Skeletal muscle cell (primary cell): ENCODE data around the gene SH3RF3.

Source experiments
- DNase-seq: peaks from one replicate; pipeline ENCODE4 v3.0.0-alpha.2; 2010; ENCODE audit warnings: low read depth
- H3K4me3 ChIP-seq: 2 replicates; pipeline ENCODE4 v1.5.1; 2011; ENCODE audit warnings: low read depth, mild to moderate bottlenecking, control low read depth, low read length, moderate library complexity

SH3RF3 gene

DNA sequence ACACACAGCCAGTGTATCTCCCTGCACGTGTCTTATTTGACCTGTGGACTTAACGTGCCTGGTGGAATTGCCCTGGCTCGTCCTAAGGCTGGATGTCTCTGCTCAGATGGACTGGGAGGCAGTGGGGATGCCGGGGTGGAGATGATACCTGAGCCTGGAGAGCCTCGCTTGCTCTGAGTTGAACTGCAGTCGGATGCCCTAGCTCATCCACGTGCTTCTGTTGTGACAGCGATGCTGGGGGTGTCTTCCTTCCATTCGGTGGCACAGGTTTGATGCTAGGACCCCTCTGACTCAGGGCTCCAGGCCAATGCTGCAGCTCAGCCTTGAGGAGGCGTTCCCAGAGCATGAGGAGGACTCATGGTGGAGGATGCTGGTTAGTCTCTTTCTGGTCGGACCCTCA, 117.6 kb downstream of the SH3RF3 start:
- H3K4me3 ChIP-seq, result no peak overlapping the region
- DNase-seq, result no peak

- DNase-seq, result no peak
Observed at GRCh38 chr2:109247340-109247739, 118.3 kb downstream of the SH3RF3 start.

GRCh38 chr2:109247812-109248211, 118.8 kb downstream of the SH3RF3 start:
- DNase-seq, result no peak

More at GRCh38 chr2:109247340-109247739, 118.3 kb downstream of the SH3RF3 start:
- H3K4me3 ChIP-seq, result no peak overlapping the region

DNA sequence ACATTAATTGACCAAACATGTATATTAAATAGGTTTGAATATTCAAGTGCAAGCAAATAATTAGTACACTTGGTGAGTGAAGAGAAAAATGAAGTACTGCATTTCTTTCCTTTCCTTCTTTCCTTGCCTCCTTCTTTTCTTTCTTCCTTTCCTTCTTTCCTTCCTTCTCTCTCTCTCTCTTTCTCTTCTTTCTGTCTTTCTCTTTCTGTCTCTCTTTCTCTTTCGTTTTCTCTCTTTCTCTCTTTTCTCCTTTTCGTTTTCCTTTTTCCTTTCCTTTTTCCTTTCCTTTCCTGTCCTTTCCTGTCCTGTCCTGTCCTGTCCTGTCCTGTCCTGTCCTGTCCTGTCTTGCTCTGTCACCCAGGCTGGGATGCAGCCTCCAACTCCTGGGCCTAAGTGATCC, 119.6 kb downstream of the SH3RF3 start:
- H3K4me3 ChIP-seq, result no peak overlapping the region
- DNase-seq, result no peak

More at GRCh38 chr2:109247812-109248211, 118.8 kb downstream of the SH3RF3 start:
- H3K4me3 ChIP-seq, result no peak overlapping the region

- no peak overlapping the region for H3K4me3 ChIP-seq
- DNase-seq, result no peak
Observed at GRCh38 chr2:109253217-109253616, 124.2 kb downstream of the SH3RF3 start.

DNA sequence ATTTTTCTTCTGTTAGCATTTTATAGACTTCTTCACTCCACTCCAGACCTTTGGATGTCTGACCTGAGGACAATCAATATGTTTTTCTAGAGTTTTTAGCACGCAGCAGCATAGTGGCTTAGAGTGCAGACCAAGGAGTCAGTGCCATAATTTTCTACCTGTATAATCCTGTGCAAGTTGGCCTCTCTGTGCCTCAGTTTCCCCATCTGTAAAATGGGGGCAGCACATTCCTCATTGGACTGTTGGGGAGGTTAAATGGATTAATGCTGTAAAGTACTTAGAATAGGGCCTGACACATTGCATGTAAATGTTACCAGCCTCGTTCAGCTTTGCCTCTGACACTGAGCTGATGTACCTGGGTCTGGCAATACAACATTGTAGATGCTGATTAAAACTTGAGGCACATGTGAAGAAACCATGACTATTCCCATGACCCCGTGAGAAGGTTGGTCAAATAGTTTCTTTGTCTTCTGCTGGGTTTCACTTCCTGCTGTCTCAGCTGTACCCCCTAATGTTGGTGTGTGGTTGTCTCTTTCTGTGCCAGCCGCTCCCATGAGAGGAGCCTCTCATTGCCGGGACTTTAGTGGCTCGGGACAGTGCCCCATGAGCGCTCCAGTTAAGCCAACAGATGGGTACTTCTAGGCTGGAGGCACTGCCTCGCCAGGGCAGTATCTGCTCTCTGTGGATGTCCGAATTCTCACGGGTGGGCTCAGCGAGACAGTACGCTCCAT, 125.3 kb downstream of the SH3RF3 start:
- no peak overlapping the region for H3K4me3 ChIP-seq
- DNase-seq, result no peak

DNA sequence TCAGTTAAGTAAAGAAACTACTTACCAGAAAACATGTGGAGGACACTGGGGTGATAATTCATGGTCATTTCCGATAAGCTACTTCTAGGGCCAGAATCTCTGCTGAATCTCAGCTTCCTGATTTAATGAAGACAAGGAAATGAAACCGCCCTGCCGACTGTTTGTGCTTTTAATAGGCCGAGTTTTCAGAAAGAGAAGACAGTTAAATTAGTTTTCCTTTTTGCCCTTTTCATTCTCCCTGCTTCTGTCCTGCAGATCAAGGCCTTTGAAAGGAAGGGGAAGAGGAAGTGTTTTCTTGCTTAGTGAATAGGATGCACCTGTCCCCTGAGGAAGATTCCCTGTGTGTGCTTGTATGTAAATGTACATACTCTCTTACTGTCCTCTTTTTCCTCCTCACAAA, 126.6 kb downstream of the SH3RF3 start:
- no peak for DNase-seq
- H3K4me3 ChIP-seq, result no peak overlapping the region

DNA sequence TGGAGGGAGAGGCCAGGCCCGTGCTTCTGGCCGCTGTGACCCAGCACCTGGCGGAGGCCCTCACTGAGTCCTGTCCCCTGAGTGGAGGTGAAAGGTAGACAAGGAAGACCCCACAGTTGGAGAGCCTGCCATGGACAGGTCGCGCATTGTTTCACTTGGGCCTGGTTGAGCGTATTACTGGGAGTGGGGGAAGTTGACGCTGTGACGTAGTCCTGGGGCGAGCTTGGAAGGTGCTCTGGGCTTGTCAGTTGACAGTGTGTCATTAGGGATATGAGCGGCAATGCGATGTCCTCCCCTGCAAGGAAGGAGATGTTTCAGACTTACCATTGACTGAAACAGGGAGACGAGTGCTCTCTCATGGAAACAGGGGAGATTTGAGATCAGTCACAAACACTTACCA, 127.1 kb downstream of the SH3RF3 start:
- no peak for DNase-seq
- H3K4me3 ChIP-seq, result no peak overlapping the region

DNA sequence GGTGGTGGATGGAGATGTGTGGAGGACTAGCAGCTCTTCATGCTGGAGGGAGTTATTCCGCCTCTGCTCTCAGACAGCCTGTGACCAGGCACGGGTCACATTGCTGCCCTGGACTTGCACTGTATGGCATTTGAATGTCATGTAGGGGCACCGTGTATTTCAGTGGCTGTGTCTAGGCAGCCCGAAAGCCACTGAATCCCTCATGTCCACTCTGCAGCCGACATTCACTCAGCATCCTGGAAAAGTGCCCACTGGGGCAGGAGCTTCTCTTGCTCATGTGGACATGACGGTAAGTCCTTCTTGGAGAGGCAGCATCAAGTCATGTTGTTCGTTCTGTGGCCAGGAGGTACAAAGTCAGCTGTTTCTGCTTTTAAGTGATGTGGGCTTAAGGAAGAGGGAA, 127.9 kb downstream of the SH3RF3 start:
- no peak for DNase-seq
- H3K4me3 ChIP-seq, result no peak overlapping the region

DNA sequence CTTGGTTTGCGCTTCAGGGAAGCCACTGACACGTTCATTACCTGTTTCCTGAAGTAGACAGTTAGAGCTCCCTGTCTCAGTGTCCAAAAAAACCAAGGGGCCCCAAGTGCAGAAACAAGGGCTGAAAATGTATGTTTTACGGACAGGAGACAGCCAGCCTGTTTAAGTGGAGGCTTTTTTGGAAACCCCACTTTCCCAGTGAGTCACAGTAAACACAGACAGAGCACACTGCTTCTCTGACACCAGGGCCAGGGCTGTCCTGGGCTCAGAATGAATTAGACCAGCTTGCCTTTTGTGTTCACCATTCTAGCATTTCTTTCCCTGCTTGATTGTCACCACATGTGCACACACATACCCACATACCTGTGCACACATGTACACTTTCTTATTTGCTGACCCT, 128.6 kb downstream of the SH3RF3 start:
- H3K4me3 ChIP-seq, result no peak overlapping the region

GRCh38 chr2:109258376-109258775, 129.4 kb downstream of the SH3RF3 start:
- H3K4me3 ChIP-seq, result no peak overlapping the region
- DNase-seq, result no peak

More for the DNA sequence above, 128.6 kb downstream of the SH3RF3 start:
- no peak for DNase-seq

DNA sequence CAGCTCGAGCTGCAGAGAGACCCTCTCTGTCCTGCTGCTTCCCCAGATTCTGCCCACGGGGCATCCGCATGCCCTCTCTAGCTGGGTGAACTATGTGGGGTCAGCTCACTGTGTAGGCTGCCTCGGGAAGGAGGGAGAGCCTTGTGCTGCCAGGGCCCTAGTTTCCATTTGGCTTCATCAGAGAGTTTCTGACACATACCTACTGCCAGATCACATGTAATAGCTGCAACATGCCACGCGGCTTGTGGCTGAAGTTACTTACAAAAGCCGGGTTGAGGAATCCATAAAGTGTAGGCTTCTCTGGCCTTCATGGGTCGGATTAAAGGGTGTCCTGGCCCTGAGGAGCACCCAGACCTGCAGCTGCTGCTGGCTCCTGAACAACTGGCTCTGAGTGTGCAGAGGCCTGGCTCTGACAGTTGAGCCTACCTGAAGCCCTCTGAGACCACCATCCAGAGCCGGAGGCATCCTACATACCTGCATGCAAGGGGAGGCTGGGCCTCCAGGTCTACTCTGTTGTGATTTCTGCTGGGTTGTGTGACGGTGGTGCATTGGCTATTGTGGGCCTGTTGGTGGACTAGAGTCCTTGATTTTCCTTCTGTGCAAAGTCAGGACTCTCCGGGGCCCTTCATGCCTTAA, 130.0 kb downstream of the SH3RF3 start:
- no peak for DNase-seq

DNA sequence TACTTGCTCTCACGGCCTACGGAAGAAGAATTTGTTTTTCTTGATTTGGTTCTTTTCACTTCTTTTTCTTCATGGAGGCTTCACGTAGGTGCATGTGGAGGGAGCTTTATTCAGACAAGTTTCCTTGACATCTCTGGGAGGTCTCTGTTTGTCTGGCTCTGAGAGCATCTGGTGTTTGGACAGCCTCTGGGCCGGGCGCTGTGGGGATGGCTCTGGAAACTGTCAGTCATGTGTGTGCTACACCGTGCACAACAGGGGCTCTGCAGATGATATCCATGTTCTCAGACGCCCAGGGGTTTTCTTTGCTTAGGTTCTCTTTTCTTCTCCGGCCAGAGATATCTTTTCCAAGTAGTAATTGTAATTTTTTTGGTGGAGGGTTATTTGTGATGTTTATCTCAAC, 130.7 kb downstream of the SH3RF3 start:
- DNase-seq, result no peak
- no peak overlapping the region for H3K4me3 ChIP-seq

More for the DNA sequence above, 130.0 kb downstream of the SH3RF3 start:
- no peak overlapping the region for H3K4me3 ChIP-seq

GRCh38 chr2:109260116-109260855, 131.3 kb downstream of the SH3RF3 start:
- no peak overlapping the region for H3K4me3 ChIP-seq
- no peak for DNase-seq

GRCh38 chr2:109260886-109261700, 132.1 kb downstream of the SH3RF3 start:
- no peak for DNase-seq
- no peak overlapping the region for H3K4me3 ChIP-seq

- no peak overlapping the region for H3K4me3 ChIP-seq
- DNase-seq, result no peak
Observed at GRCh38 chr2:109261906-109262631, 133.1 kb downstream of the SH3RF3 start.

DNA sequence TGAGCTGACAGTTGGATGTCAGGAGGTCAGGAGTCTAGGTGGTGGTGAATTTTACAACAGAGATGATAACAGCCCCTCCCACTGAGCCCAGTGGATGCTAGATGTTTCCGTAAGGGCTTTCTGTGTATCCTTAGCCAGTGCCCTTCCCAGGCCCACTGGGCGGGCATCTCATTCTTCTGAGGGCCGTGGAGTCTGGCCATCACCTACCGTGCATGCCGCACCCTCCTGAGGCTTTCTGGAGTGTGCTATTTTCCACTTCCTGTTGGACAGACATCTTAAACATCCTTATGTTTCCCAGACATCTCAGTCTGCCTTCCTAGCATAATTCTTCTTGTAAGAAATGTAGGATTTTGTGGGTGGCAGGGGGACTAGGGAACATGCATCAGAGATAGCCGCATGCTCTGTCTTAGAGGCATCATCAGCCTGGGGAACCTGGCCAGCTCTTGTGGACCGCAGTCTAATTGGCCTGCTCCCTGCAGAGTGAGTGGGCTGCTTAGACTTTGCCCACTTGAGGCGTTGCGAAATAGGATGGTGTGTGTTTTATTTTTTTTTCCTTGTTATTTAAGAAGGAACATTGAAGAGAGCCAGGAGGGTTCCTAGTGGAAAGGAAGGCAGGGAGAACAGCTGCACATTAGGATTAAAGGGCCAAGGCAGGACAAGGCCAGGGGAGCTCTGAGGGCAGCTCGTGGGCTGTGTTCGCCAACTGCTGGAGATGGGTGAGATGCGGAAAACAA, 135.8 kb downstream of the SH3RF3 start:
- H3K4me3 ChIP-seq, result no peak overlapping the region
- peak; percentile 86 for DNase-seq

DNA sequence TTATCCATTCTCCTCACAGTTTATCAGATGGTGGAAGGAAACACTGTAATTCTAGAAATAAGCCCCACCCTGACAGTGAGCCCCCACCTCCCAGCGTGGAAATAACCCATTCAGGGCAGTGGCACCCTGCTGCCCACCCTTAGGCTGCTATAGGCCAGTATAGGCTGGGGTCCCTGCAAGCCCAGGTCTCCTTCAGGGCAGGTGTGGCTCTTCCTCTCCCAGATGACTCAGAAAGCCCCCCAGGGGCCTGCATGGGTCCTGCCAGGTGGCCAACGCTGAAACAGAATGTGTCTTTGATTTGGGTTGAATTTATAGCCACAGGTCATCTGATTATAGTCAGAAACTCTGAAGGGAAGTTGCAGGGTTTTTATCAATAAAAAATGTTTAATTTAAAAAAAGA, 136.4 kb downstream of the SH3RF3 start:
- H3K4me3 ChIP-seq, result no peak overlapping the region
- no peak for DNase-seq
